ENCODE data around the gene IPMK.

Gene IPMK

DNA sequence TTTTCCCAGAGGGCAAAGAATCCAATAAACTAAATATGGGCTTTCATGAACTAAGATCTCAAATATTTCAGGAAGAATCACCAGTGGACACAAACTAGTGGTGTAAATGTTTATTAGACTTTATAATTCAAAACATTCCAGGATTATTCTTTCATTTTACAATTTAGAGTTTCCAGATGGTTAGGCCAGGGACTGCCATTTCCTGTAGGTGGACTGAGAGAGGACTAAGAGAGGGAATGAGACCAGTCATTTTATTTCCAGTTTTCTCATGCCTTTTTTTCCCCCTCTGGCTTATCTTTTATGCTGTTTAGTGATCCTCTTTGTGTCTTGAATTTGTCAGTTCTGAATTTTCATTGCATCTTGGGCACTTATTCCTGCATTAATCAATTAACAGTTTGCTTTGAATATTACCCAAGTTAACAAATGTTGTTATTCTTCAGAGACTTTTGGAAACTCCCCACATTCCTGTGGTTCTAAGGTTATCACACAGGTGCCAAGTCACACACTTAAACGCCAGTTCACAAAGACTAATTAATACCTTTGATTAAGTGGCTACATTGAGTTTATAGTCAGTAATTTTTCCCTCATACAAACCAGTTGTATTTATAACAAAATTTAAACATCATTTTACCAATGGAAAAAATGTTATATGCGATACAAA lies 13.5 kb upstream of the IPMK start:
- H3K9me3 ChIP-seq (ENCODE audit: control insufficient read depth, low read length): no peaks in the 10 kb centered on the region
- no peaks in the 10 kb centered on the region for H3K36me3 ChIP-seq (ENCODE audit: control insufficient read depth, insufficient read depth, low read length)
- no peaks in the 10 kb centered on the region for H3K4me1 ChIP-seq (ENCODE audit: control insufficient read depth, insufficient read depth, low read length)

DNA sequence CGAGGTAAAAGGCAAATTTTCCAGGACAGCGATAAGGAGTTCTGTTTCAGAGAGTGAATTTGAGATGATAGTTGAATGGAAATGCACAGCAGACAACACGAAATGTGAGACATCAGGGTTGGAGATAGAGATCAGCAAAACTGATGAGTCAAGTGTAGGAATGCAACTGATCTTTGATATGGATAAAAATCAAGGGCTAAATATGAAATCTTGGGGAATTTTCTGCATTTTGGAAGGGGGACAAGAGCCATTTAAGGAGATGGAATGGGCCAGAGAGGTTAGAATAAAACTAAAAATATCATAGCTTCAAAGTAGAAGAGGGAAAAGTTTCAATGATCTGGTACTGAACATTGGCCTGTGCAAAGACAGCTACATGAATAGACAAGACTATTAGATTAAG lies 12.8 kb upstream of the IPMK start:
- no peaks in the 10 kb centered on the region for H3K27me3 ChIP-seq (ENCODE audit: control insufficient read depth, insufficient read depth, low read length)
- H3K9ac ChIP-seq (ENCODE audit: low read length): no peak overlapping the region
- no peaks in the 10 kb centered on the region for H3K9me3 ChIP-seq (ENCODE audit: control insufficient read depth, low read length)
- no peaks in the 10 kb centered on the region for H3K4me1 ChIP-seq (ENCODE audit: control insufficient read depth, insufficient read depth, low read length)
- H3K4me3 ChIP-seq (ENCODE audit: low read length): no peak overlapping the region
- no peaks in the 10 kb centered on the region for H3K36me3 ChIP-seq (ENCODE audit: control insufficient read depth, insufficient read depth, low read length)

More for the DNA sequence above, 13.5 kb upstream of the IPMK start:
- Histone ChIP-seq H3K27me3 (ENCODE audit: control insufficient read depth, insufficient read depth, low read length) (no peaks in the 10 kb centered on the region), H3K9ac (ENCODE audit: low read length) (no peak overlapping the region), H3K4me3 (ENCODE audit: low read length) (no peak overlapping the region)

DNA sequence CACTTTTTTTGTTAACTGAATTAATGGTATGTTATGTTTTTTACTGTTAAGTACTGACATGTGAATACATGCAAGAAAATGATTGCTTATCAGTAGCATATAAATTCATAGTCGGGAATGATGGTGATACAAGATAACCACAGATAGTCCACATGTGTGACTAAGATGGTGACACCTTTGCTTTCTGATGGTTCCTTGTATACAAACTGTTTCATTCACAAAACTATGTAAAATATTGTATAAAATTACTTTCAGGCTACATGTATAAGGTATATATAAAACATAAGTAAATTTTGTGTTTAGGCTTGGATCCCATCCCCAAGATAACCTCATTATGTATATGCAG lies 11.2 kb upstream of the IPMK start:
- no peaks in the 10 kb centered on the region for H3K9me3 ChIP-seq (ENCODE audit: control insufficient read depth, low read length)
- H3K9ac ChIP-seq (ENCODE audit: low read length): no peak overlapping the region
- no peaks in the 10 kb centered on the region for H3K27me3 ChIP-seq (ENCODE audit: control insufficient read depth, insufficient read depth, low read length)
- H3K36me3 ChIP-seq (ENCODE audit: control insufficient read depth, insufficient read depth, low read length): no peaks in the 10 kb centered on the region
- no peaks in the 10 kb centered on the region for H3K4me1 ChIP-seq (ENCODE audit: control insufficient read depth, insufficient read depth, low read length)
- H3K4me3 ChIP-seq (ENCODE audit: low read length): no peak overlapping the region

- H3K4me1 ChIP-seq (ENCODE audit: control insufficient read depth, insufficient read depth, low read length): no peaks in the 10 kb centered on the region
- H3K9ac ChIP-seq (ENCODE audit: low read length): no peak overlapping the region
- H3K9me3 ChIP-seq (ENCODE audit: control insufficient read depth, low read length): no peaks in the 10 kb centered on the region
- H3K27me3 ChIP-seq (ENCODE audit: control insufficient read depth, insufficient read depth, low read length): no peaks in the 10 kb centered on the region
- H3K4me3 ChIP-seq (ENCODE audit: low read length): no peak overlapping the region
- no peaks in the 10 kb centered on the region for H3K36me3 ChIP-seq (ENCODE audit: control insufficient read depth, insufficient read depth, low read length)
Measured at GRCh38 chr10:58278274-58278961, 10.7 kb upstream of the IPMK start.

- H3K4me1 ChIP-seq (ENCODE audit: control insufficient read depth, insufficient read depth, low read length): no peaks in the 10 kb centered on the region
- no peaks in the 10 kb centered on the region for H3K36me3 ChIP-seq (ENCODE audit: control insufficient read depth, insufficient read depth, low read length)
- no peak overlapping the region for H3K4me3 ChIP-seq (ENCODE audit: low read length)
- no peak overlapping the region for H3K9ac ChIP-seq (ENCODE audit: low read length)
- H3K27me3 ChIP-seq (ENCODE audit: control insufficient read depth, insufficient read depth, low read length): no peaks in the 10 kb centered on the region
- H3K9me3 ChIP-seq (ENCODE audit: control insufficient read depth, low read length): no peaks in the 10 kb centered on the region
Measured at GRCh38 chr10:58275908-58276307, 8.2 kb upstream of the IPMK start.

GRCh38 chr10:58275261-58275660 lies 7.6 kb upstream of the IPMK start:
- H3K4me1 ChIP-seq (ENCODE audit: control insufficient read depth, insufficient read depth, low read length): no peaks in the 10 kb centered on the region
- H3K27me3 ChIP-seq (ENCODE audit: control insufficient read depth, insufficient read depth, low read length): no peaks in the 10 kb centered on the region
- no peaks in the 10 kb centered on the region for H3K36me3 ChIP-seq (ENCODE audit: control insufficient read depth, insufficient read depth, low read length)
- H3K9me3 ChIP-seq (ENCODE audit: control insufficient read depth, low read length): no peaks in the 10 kb centered on the region
- no peak overlapping the region for H3K9ac ChIP-seq (ENCODE audit: low read length)
- no peak overlapping the region for H3K4me3 ChIP-seq (ENCODE audit: low read length)

- Histone ChIP-seq H3K9ac (ENCODE audit: low read length) (peak overlapping the region; percentile 65), H3K9me3 (ENCODE audit: control insufficient read depth, low read length) (no peaks in the 10 kb centered on the region), H3K4me3 (ENCODE audit: low read length) (peak overlapping the region; percentile 79), H3K27me3 (ENCODE audit: control insufficient read depth, insufficient read depth, low read length) (no peaks in the 10 kb centered on the region), H3K36me3 (ENCODE audit: control insufficient read depth, insufficient read depth, low read length) (no peaks in the 10 kb centered on the region), H3K4me1 (ENCODE audit: control insufficient read depth, insufficient read depth, low read length) (no peaks in the 10 kb centered on the region)
Measured at GRCh38 chr10:58269782-58270290, 2.1 kb upstream of the IPMK start.

DNA sequence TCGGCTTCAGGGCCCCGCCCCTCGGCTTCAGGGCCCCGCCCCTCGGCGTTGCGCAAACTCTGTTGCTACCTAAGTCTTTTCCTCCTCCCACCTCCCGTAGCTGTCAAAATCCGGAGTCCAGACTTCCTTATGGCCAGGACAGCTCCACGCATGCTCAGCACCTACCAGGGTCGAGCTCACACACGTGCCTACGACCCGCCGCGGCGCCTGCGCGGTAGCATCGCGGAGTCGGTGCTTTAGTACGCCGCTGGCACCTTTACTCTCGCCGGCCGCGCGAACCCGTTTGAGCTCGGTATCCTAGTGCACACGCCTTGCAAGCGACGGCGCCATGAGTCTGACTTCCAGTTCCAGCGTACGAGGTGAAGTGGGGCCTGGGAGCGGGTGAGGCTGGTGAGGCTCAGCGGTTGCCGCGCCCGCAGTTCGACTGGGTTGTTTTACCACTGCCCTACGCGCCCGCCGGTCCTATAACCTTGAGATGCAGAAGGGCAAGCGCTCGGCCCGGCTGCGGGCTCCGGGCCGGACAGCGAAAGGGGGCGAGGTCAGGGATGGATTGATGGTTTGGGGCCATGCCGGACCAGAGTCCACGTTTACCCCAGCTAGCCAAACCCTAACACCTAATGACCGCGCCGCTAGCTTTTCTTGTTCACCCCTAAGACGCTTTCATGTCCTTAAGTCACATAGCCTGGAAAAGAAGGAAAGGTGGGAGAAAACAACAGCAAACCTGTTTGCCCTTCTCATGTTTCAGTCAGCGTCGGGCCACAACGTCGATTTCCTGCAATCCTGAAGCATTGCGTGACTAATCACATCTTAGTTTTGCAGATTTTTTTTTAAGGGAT lies 1.5 kb upstream of the IPMK start, which contains the start of gene CISD1:
TSS of gene CISD1 (plus strand) at position 217 of the 836 bp plus-strand sequence. CDS start at position 329, 112 bp downstream.
- no peaks in the 10 kb centered on the region for H3K27me3 ChIP-seq (ENCODE audit: control insufficient read depth, insufficient read depth, low read length)
- peak within 1 kb of the TSS; percentile 79 for H3K4me3 ChIP-seq (ENCODE audit: low read length)
- no peaks in the 10 kb centered on the region for H3K36me3 ChIP-seq (ENCODE audit: control insufficient read depth, insufficient read depth, low read length)
- H3K9ac ChIP-seq (ENCODE audit: low read length): peak within 1 kb of the TSS; percentile 65
- no peaks in the 10 kb centered on the region for H3K9me3 ChIP-seq (ENCODE audit: control insufficient read depth, low read length)
- H3K4me1 ChIP-seq (ENCODE audit: control insufficient read depth, insufficient read depth, low read length): no peaks in the 10 kb centered on the region

- H3K4me1 ChIP-seq (ENCODE audit: control insufficient read depth, insufficient read depth, low read length): no peaks in the 10 kb centered on the region
- no peaks in the 10 kb centered on the region for H3K27me3 ChIP-seq (ENCODE audit: control insufficient read depth, insufficient read depth, low read length)
- H3K4me3 ChIP-seq (ENCODE audit: low read length): peak overlapping the region; percentile 53
- H3K9ac ChIP-seq (ENCODE audit: low read length): peak overlapping the region; percentile 30
- no peaks in the 10 kb centered on the region for H3K36me3 ChIP-seq (ENCODE audit: control insufficient read depth, insufficient read depth, low read length)
- H3K9me3 ChIP-seq (ENCODE audit: control insufficient read depth, low read length): no peaks in the 10 kb centered on the region
Measured at GRCh38 chr10:58268454-58268945, 806 bp upstream of the IPMK start.

DNA sequence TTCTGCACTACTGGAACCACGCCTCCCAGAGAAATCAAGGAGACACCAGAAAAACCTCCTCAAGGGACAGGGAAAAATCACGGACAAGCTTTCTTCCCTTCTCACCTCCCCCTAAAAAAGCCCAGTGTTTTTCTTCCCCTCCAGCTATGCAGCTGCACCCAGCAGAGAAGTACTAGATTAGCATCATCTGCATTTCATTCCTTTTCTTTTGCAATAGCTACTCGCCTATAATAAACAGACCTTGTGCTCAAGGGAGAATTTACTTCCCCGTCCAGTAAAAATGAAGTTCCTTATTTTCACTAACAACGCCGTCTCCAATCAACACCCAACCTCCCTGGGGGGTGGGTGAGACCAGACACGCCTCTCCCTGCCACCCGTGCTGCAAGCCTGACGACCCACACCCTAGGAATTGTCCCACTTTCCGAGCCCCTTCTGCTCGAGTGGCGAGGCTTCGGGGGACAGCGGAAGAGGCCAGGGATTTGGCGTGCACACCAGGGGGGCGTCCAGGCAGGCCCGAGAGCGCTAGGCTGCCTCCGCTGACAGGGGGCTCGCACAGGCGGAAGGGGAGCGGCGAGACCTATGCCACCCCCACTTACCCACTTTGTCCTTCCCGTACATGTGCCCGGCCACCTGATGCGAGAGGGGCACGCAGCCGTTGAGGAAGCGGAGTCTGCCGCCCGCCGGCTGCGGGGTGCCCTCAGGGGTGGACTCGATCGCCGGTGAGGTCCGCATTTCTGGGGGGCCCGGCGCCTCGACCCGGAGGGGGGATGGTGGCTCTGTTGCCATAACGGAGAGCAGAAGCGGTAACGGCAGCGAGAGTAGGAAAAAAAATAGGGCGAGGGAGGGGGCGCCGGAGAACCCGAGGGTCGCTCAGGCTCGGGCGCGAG lies 625 bp downstream of the IPMK start:
- Histone ChIP-seq H3K9me3 (ENCODE audit: control insufficient read depth, low read length) (no peaks in the 10 kb centered on the region), H3K27me3 (ENCODE audit: control insufficient read depth, insufficient read depth, low read length) (no peaks in the 10 kb centered on the region), H3K4me3 (ENCODE audit: low read length) (peak overlapping the region; percentile 54), H3K9ac (ENCODE audit: low read length) (peak overlapping the region; percentile 77), H3K36me3 (ENCODE audit: control insufficient read depth, insufficient read depth, low read length) (no peaks in the 10 kb centered on the region), H3K4me1 (ENCODE audit: control insufficient read depth, insufficient read depth, low read length) (no peaks in the 10 kb centered on the region)
